A549 (cell line): ENCODE results near the gene SERBP1. TPM values are rescaled to one million over a fixed set of nuclear protein-coding genes. Genes with fewer than 3 reads are reported as not detected.

ENCODE experiments used
- ATAC-seq, 2 experiments: fragments of 200-7000 bp in 1 of 2; fragments of >200 bp in 1 of 2; cut with Nextera tagmentation in 1 of 2; cut with Tn5 transposase in 1 of 2; 3 replicates each; pipeline versions ENCODE4 v1.8.0 to v1.9.1; 2018 to 2020; ENCODE audit warnings: mild to moderate bottlenecking in 1 of 2, moderate library complexity in 1 of 2
- CTCF ChIA-PET: fragments of 300-600 bp; sonication (Branson Sonifier 250); formaldehyde crosslinking; extraction: SDS; loops from one replicate; lab custom pipeline; 2021; ENCODE audit warnings: antibody characterized with exemption, inconsistent platforms; lab: Yijun Ruan, JAX
- POLR2A ChIA-PET: fragments of 350-600 bp; formaldehyde crosslinking; extraction: SDS; loops from one replicate; lab custom pipeline; 2021; ENCODE audit warnings: antibody characterized with exemption, inconsistent platforms; lab: Yijun Ruan, JAX
- DNase-seq, 2 experiments: peaks; one replicate each; pipeline versions ENCODE4 v3.0.0 to v3.0.0-alpha.2; 2011 to 2016; ENCODE audit warnings: low read depth in 1 of 2, low spot score in 1 of 2
- FAIRE-seq: peaks from 2 replicates; lab custom pipeline; 2011; peaks lifted over from hg19 to GRCh38; lab: Jason Lieb, UNC
- H3K27ac ChIP-seq, 2 experiments: fragments of >200 bp; sonication (Bioruptor Twin); formaldehyde crosslinking; 3 replicates each; pipeline ENCODE4 v1.5.1; 2016 to 2017
- H3K4me1 ChIP-seq: fragments of >200 bp; sonication (Bioruptor Twin); formaldehyde crosslinking; 3 replicates; pipeline ENCODE4 v1.6.1; 2016
- H3K4me2 ChIP-seq: fragments of >200 bp; sonication (Bioruptor Twin); formaldehyde crosslinking; 3 replicates; pipeline ENCODE4 v1.6.1; 2016
- H3K4me3 ChIP-seq: fragments of >200 bp; sonication (Bioruptor Twin); formaldehyde crosslinking; 3 replicates; pipeline ENCODE4 v1.5.1; 2016
- H3K9me3 ChIP-seq: fragments of >200 bp; sonication (Bioruptor Twin); formaldehyde crosslinking; 3 replicates; pipeline ENCODE4 v1.6.1; 2016
- CEBPB ChIP-seq, 2 experiments: fragments of >200 bp in 1 of 2; sonication (Bioruptor Twin) in 1 of 2; formaldehyde crosslinking in 1 of 2; IDR thresholded peaks; 2 replicates each; pipeline ENCODE4 v1.6.1; 2012 to 2016
- CHD2 ChIP-seq: fragments of 150-350 bp; IDR thresholded peaks from 2 replicates; pipeline ENCODE4 v1.6.1; 2014; ENCODE audit warnings: low read length; ENCODE audit not compliant: partially characterized antibody
- EHMT2 ChIP-seq: fragments of 200-600 bp; sonication (generic); IDR thresholded peaks from 2 replicates; pipeline ENCODE4 v1.6.1; 2016; ENCODE audit warnings: antibody characterized with exemption, low read depth, mild to moderate bottlenecking, moderate library complexity
- ELK1 ChIP-seq: fragments of 150-350 bp; IDR thresholded peaks from 2 replicates; pipeline ENCODE4 v1.6.1; 2014; ENCODE audit warnings: low read depth, mild to moderate bottlenecking, low read length
- EP300 ChIP-seq, 2 experiments: fragments of >200 bp; sonication (Bioruptor Twin); formaldehyde crosslinking; IDR thresholded peaks; 2 replicates in 1 of 2; 3 replicates in 1 of 2; pipeline ENCODE4 v1.6.1; 2016 to 2017
- FOSL2 ChIP-seq, 2 experiments: fragments of 450-650 bp in 1 of 2; fragments of >200 bp in 1 of 2; sonication (Bioruptor Twin) in 1 of 2; formaldehyde crosslinking; IDR thresholded peaks; 2 replicates each; pipeline versions ENCODE4 v1.5.0 to v1.6.1; 2016 to 2020; ENCODE audit warnings: mild to moderate bottlenecking in 1 of 2, moderate library complexity in 1 of 2
- FOXS1 ChIP-seq: fragments of 250-450 bp; sonication (Bioruptor Pico); IDR thresholded peaks from 2 replicates; pipeline ENCODE4 v1.5.0; 2020; ENCODE audit warnings: mild to moderate bottlenecking, moderate library complexity
- GATA3 ChIP-seq: IDR thresholded peaks from 2 replicates; pipeline ENCODE4 v1.6.1; 2012; ENCODE audit warnings: borderline replicate concordance
- HDAC2 ChIP-seq: fragments of 200-600 bp; sonication (generic); IDR thresholded peaks from 2 replicates; pipeline ENCODE4 v1.6.1; 2016
- HMGXB4 ChIP-seq: fragments of 250-450 bp; sonication (Bioruptor Pico); IDR thresholded peaks from 2 replicates; pipeline ENCODE4 v1.5.0; 2021; ENCODE audit warnings: mild to moderate bottlenecking, moderate library complexity, borderline replicate concordance
- HOXA7 ChIP-seq: fragments of 250-450 bp; sonication (Bioruptor Pico); IDR thresholded peaks from 2 replicates; pipeline ENCODE4 v1.5.0; 2020; ENCODE audit warnings: mild to moderate bottlenecking, moderate library complexity
- HOXB5 ChIP-seq: fragments of 250-450 bp; sonication (Bioruptor Pico); IDR thresholded peaks from 2 replicates; pipeline ENCODE4 v1.5.0; 2020; ENCODE audit warnings: mild to moderate bottlenecking, moderate library complexity
- JUNB ChIP-seq: fragments of >200 bp; sonication (Bioruptor Twin); formaldehyde crosslinking; IDR thresholded peaks from 2 replicates; pipeline ENCODE4 v1.6.1; 2016
- KDM5A ChIP-seq: fragments of 200-600 bp; sonication (generic); IDR thresholded peaks from 2 replicates; pipeline ENCODE4 v1.6.1; 2016; ENCODE audit warnings: antibody characterized with exemption, mild to moderate bottlenecking
- MAZ ChIP-seq: fragments of 150-350 bp; IDR thresholded peaks from 2 replicates; pipeline ENCODE4 v1.6.1; 2014; ENCODE audit warnings: antibody characterized with exemption, low read depth, low read length, borderline replicate concordance
- MYC ChIP-seq: IDR thresholded peaks from 2 replicates; pipeline ENCODE4 v1.6.1; 2012; ENCODE audit warnings: mild to moderate bottlenecking, inconsistent platforms, low read length, improper control_type of control experiment, borderline replicate concordance
- NFE2L2 ChIP-seq: fragments of 150-350 bp; conservative IDR thresholded peaks from 2 replicates; pipeline ENCODE4 v1.6.1; 2014; ENCODE audit warnings: low read length
- NR3C1 ChIP-seq: fragments of >200 bp; sonication (Bioruptor Twin); formaldehyde crosslinking; IDR thresholded peaks from 3 replicates; pipeline ENCODE4 v1.6.1; 2017
- PHF8 ChIP-seq: fragments of 200-600 bp; sonication (generic); IDR thresholded peaks from 2 replicates; pipeline ENCODE4 v1.6.1; 2016; ENCODE audit warnings: low read depth, mild to moderate bottlenecking, antibody characterized with exemption, moderate library complexity, borderline replicate concordance
- RARB ChIP-seq: fragments of 250-450 bp; sonication (Bioruptor Pico); IDR thresholded peaks from 2 replicates; pipeline ENCODE4 v1.8.0; 2021; ENCODE audit warnings: mild to moderate bottlenecking, moderate library complexity
- SREBF2 ChIP-seq: fragments of 450-650 bp; IDR thresholded peaks from 2 replicates; pipeline ENCODE4 v1.6.1; 2014; ENCODE audit warnings: mild to moderate bottlenecking, moderate library complexity
- ZNF302 ChIP-seq: fragments of 250-450 bp; sonication (Bioruptor Pico); IDR thresholded peaks from 2 replicates; pipeline ENCODE4 v1.9.0; 2021; ENCODE audit warnings: inconsistent platforms, mild to moderate bottlenecking, moderate library complexity
- ZSCAN20 ChIP-seq: fragments of 250-450 bp; sonication (Bioruptor Pico); IDR thresholded peaks from 2 replicates; pipeline ENCODE4 v1.8.0; 2022; ENCODE audit warnings: mild to moderate bottlenecking, moderate library complexity
- whole genome bisulfite sequencing: methylation state at CpG from one replicate; pipeline ENCODE4 v1.1.6; 2017; ENCODE audit errors: missing lambda C conversion rate; 5-methylcytosine and 5-hydroxymethylcytosine counted together
- polyA plus RNA-seq, 4 experiments: library from polyadenylated mRNA; depleted of rRNA in 3 of 4; stranded (reverse); fragments of >200 nt; fragmentation: RNase III in 1 of 4; extraction: RNeasy Plus Mini Kit Qiagen cat#74134 plus additional on column Dnase treatment in 1 of 4; gene quantifications; 2 replicates in 3 of 4; 3 replicates in 1 of 4; pipeline ENCODE4 v1.2.3, GENCODE V29; 2011 to 2017
- TF ChIP-seq, protein P1 (sequence below): fragments of 450-650 bp; IDR thresholded peaks from 2 replicates; pipeline ENCODE4 v1.6.1; 2014; ENCODE audit warnings: antibody characterized with exemption

SERBP1 gene
- polyA plus RNA-seq, 2 of the 4 experiments (the other 2 are of a cell fraction), result 237 to 333 TPM

DNA sequence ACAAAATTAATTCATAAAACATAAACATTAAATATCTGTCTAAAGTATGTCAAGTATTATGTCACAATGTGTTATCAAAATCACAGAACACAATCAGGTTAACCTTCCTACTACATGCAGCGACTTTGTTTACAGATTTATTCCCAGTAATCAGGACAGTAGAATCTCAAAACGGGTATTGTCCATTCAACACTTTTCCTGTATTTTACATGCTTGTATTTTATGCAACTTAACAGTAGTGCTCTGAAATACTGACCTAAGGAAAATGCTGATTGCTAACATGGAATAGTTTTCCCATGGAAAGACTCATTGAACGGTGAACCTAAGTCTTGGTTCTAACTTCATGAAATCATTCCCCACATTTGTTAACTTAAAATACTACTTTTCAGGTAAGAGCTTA, 2.3 kb downstream of the SERBP1 start:
- ChIA-PET POLR2A (no interaction called here), CTCF (interaction anchor here (1.2 to 1.7 kb wide), 2 partner anchors 13 to 73 kb away, joined by 3 read pairs; no protein-coding TSS in a partner anchor)
- DNase-seq (no peak), ATAC-seq (no peak), FAIRE-seq (no peak)
- 3% methylated on average over 3 of the region's 3 CpGs for WGBS
- TF ChIP-seq HOXB5 (no peak), MAZ (no peak), NR3C1 (no peak), NFE2L2 (no peak), ELK1 (no peak), ZSCAN20 (CRISPR knock-in tag) (no peak), ZNF302 (CRISPR knock-in tag) (no peak)
- TF ChIP-seq, protein P1, sequence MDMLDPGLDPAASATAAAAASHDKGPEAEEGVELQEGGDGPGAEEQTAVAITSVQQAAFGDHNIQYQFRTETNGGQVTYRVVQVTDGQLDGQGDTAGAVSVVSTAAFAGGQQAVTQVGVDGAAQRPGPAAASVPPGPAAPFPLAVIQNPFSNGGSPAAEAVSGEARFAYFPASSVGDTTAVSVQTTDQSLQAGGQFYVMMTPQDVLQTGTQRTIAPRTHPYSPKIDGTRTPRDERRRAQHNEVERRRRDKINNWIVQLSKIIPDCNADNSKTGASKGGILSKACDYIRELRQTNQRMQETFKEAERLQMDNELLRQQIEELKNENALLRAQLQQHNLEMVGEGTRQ, result no peak
- H3K4me3 ChIP-seq, result peak overlapping the region; percentile 84
- H3K4me2 ChIP-seq, result peak overlapping the region; percentile 84
- H3K27ac ChIP-seq, result no peak overlapping the region
- H3K4me1 ChIP-seq, result peaks cover 26% of the 10 kb centered on the region
- no peaks in the 10 kb centered on the region for H3K9me3 ChIP-seq

DNA sequence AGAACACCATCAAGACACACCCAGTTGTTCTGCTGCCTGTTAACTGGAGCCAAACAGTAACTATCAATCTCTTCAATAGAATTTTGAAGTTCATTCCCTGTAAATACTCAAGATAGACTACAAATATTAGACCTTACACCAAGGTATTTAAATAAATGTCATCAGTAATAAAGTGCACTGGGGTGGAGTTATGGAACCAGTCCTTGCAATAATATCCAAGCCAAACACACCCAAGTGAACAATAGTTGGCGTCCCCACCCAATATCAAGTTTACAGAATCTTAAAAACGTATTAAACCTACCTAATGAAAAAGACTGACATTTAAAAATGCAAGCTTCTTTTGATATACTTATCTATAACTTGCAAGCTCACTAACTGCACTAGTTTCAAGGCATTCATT, 2.7 kb downstream of the SERBP1 start:
- peaks cover 26% of the 10 kb centered on the region for H3K4me1 ChIP-seq
- H3K27ac ChIP-seq, result no peak overlapping the region
- peak overlapping the region; percentile 84 for H3K4me3 ChIP-seq
- no peak for TF ChIP-seq PHF8
- TF ChIP-seq JUNB, result no peak
- TF ChIP-seq HOXA7 (CRISPR knock-in tag), result no peak
- no peak for TF ChIP-seq CEBPB (IDR thresholded peaks at IDR 0.05)
- TF ChIP-seq GATA3, result no peak
- TF ChIP-seq MYC, result no peak
- TF ChIP-seq NR3C1, result no peak
- TF ChIP-seq RARB (CRISPR knock-in tag), result no peak
- TF ChIP-seq HDAC2, result no peak
- TF ChIP-seq FOSL2 (IDR thresholded peaks at IDR 0.05), result no peak
- no peak for TF ChIP-seq FOSL2 (CRISPR knock-in tag; IDR thresholded peaks at IDR 0.05)
- TF ChIP-seq HOXB5, result no peak
- TF ChIP-seq CHD2, result no peak
- TF ChIP-seq FOXS1 (CRISPR knock-in tag), result no peak
- no peak for TF ChIP-seq EHMT2
- TF ChIP-seq NFE2L2, result no peak
- no peak for TF ChIP-seq SREBF2
- 17% methylated on average over 2 of the region's 2 CpGs for WGBS
- no peaks in the 10 kb centered on the region for H3K9me3 ChIP-seq
- H3K4me2 ChIP-seq, result peak overlapping the region; percentile 84
- CTCF ChIA-PET, result interaction anchor here (1.3 to 1.7 kb wide), 2 partner anchors 12 to 73 kb away, joined by 3 to 5 read pairs; no protein-coding TSS in a partner anchor
- ATAC-seq (no peak), FAIRE-seq (no peak), DNase-seq (no peak)
- POLR2A ChIA-PET, result no interaction called here

DNA sequence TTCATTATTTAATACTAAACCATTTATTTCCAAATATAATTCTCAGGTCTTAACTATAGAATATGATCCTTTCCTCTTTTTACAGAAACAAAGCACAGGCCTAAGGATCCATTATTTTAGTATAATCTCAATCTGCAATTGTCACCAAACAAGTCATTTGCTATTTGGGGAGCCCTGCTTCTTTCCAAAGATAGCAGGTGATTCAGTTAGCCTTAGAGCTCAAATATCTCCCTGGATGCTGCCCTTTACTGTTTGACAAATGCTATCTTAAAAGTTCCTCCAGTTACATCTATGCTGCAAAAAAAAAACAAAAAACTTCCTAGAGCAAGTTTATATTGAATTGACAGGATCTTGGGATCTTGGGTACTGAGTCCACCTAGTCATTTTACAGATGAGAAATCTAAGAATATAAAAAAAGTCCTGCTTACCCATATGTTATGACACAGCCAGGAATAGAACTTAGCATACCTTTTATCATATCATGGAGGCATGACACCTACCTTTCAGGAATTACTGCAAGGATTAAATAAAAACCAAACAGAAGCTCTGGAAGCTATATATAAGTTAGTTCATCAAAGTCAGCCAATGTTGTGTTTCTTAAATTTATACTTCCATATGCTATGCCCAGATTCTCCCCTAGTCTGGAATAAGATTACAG, 9.2 kb downstream of the SERBP1 start:
- no peak overlapping the region for H3K4me2 ChIP-seq
- no peak for FAIRE-seq
- no peak for ATAC-seq
- no peak overlapping the region for H3K4me3 ChIP-seq
- peaks cover 4% of the 10 kb centered on the region; the same call in 2 of the 3 replicates for H3K4me1 ChIP-seq
- H3K27ac ChIP-seq, result no peak overlapping the region
- TF ChIP-seq HMGXB4 (CRISPR knock-in tag), result no peak
- TF ChIP-seq CEBPB (IDR thresholded peaks at IDR 0.05), result no peak
- TF ChIP-seq EP300 (IDR thresholded peaks at IDR 0.05), result no peak
- no peak for TF ChIP-seq KDM5A
- no peak for TF ChIP-seq JUNB
- CTCF ChIA-PET, result no interaction called here
- POLR2A ChIA-PET, result no interaction called here
- H3K9me3 ChIP-seq, result no peaks in the 10 kb centered on the region
- no peak for DNase-seq
